Effector CD8-positive, alpha-beta T cell (primary cell): ENCODE measurements around the gene XRCC5.

ENCODE experiments used
- DNase-seq: peaks from one replicate; lab custom pipeline; 2025; lab: John Stamatoyannopoulos, UW

XRCC5 gene

GRCh38 chr2:216232721-216233120, 123.6 kb downstream of the XRCC5 start:
- no peak for DNase-seq

GRCh38 chr2:216233281-216233995, 124.3 kb downstream of the XRCC5 start:
- no peak for DNase-seq

GRCh38 chr2:216234106-216234505, 125.0 kb downstream of the XRCC5 start:
- DNase-seq: no peak

- DNase-seq: no peak
Measured at GRCh38 chr2:216235462-216235861, 126.3 kb downstream of the XRCC5 start.

GRCh38 chr2:216235896-216236295, 126.7 kb downstream of the XRCC5 start:
- DNase-seq: no peak

- no peak for DNase-seq
Measured at GRCh38 chr2:216236486-216236885, 127.3 kb downstream of the XRCC5 start.

GRCh38 chr2:216242365-216242764, 133.2 kb downstream of the XRCC5 start:
- no peak for DNase-seq

GRCh38 chr2:216243026-216243425, 133.9 kb downstream of the XRCC5 start:
- DNase-seq: no peak

GRCh38 chr2:216245391-216245975, 136.3 kb downstream of the XRCC5 start:
- DNase-seq: no peak

GRCh38 chr2:216246766-216247165, 137.6 kb downstream of the XRCC5 start:
- DNase-seq: no peak
